GM12878 (cell line): Measurements from ENCODE around the gene SMOC1. TPM values are rescaled to one million over a fixed set of nuclear protein-coding genes. Genes with fewer than 3 reads are reported as not detected.

Source experiments
- ATAC-seq: fragments of 200-7000 bp; cut with Tn5 transposase; 3 replicates; pipeline ENCODE4 v1.9.1; 2020; ENCODE audit warnings: mild to moderate bottlenecking, moderate library complexity
- BruUV-seq: library from RNA; stranded (reverse); fragments of 400-500 nt; replicated peaks from 2 replicates; lab custom pipeline; 2021; lab: Mats Ljungman, UMichigan
- CTCF ChIA-PET: fragments of 300-600 bp; sonication (Branson Sonifier 250); formaldehyde crosslinking; extraction: SDS; loops from one replicate; lab custom pipeline; 2021; ENCODE audit warnings: inconsistent platforms; lab: Yijun Ruan, JAX
- POLR2A ChIA-PET: fragments of 350-600 bp; formaldehyde crosslinking; extraction: SDS; loops from one replicate; lab custom pipeline; 2021; ENCODE audit warnings: inconsistent platforms; lab: Charles Lee
- RAD21 ChIA-PET: fragments of 300-600 bp; sonication (Branson Sonifier 250); formaldehyde crosslinking; loops from one replicate; lab custom pipeline; 2023; ENCODE audit warnings: antibody characterized with exemption; ENCODE audit not compliant: unreplicated experiment; lab: Charles Lee
- SMC1A ChIA-PET: fragments of 300-600 bp; sonication (Branson Sonifier 250); formaldehyde crosslinking; loops from one replicate; lab custom pipeline; 2023; ENCODE audit not compliant: unreplicated experiment, uncharacterized antibody; lab: Charles Lee
- DNase-seq: peaks from one replicate; pipeline ENCODE4 v3.0.0-alpha.2; 2011; ENCODE audit warnings: low read depth, low spot score
- FAIRE-seq: peaks from 3 replicates; lab custom pipeline; 2011; peaks lifted over from hg19 to GRCh38; lab: Jason Lieb, UNC
- H2AFZ ChIP-seq: 2 replicates; pipeline ENCODE4 v1.6.0; 2011; ENCODE audit warnings: low read depth, low read length, control low read depth; ENCODE audit not compliant: control insufficient read depth
- H3K27ac ChIP-seq: 2 replicates; pipeline ENCODE4 v1.5.1; 2011; ENCODE audit warnings: control low read depth; ENCODE audit not compliant: control insufficient read depth, insufficient read depth
- H3K27me3 ChIP-seq, 2 experiments: replicated peaks in 1 of 2; 2 replicates each; pipeline versions ENCODE4 v1.6.0 to v1.6.1; 2011; ENCODE audit warnings: low read length in 1 of 2; ENCODE audit not compliant: control insufficient read depth in 2 of 2, insufficient read depth in 2 of 2
- H3K36me3 ChIP-seq, 2 experiments: 2 replicates each; pipeline ENCODE4 v1.5.1; 2011; ENCODE audit warnings: low read length in 1 of 2; ENCODE audit not compliant: control insufficient read depth in 2 of 2, insufficient read depth in 2 of 2
- H3K4me1 ChIP-seq: 2 replicates; pipeline ENCODE4 v1.6.1; 2011; ENCODE audit warnings: mild to moderate bottlenecking, low read length, moderate library complexity, mixed read lengths; ENCODE audit not compliant: control insufficient read depth, insufficient read depth
- H3K4me2 ChIP-seq: 2 replicates; pipeline ENCODE4 v1.6.0; 2011; ENCODE audit warnings: control low read depth; ENCODE audit not compliant: control insufficient read depth, insufficient read depth
- H3K4me3 ChIP-seq: fragments of 200-600 bp; sonication (generic); 2 replicates; pipeline ENCODE4 v1.5.1; 2016
- H3K79me2 ChIP-seq: 2 replicates; pipeline ENCODE4 v1.6.0; 2011; ENCODE audit warnings: low read length; ENCODE audit not compliant: control insufficient read depth, insufficient read depth
- H3K9ac ChIP-seq: 2 replicates; pipeline ENCODE4 v1.8.0; 2011; ENCODE audit warnings: low read length, control low read depth, mixed read lengths; ENCODE audit not compliant: control insufficient read depth, insufficient read depth
- H3K9me3 ChIP-seq: replicated peaks from 3 replicates; pipeline ENCODE4 v1.5.1; 2011; ENCODE audit warnings: mild to moderate bottlenecking, low read length; ENCODE audit not compliant: control insufficient read depth, insufficient read depth
- H4K20me1 ChIP-seq: 2 replicates; pipeline ENCODE4 v1.6.0; 2011; ENCODE audit not compliant: control insufficient read depth, insufficient read depth
- ATF2 ChIP-seq: IDR thresholded peaks from 2 replicates; pipeline ENCODE4 v1.6.1; 2012; ENCODE audit warnings: low read length, inconsistent platforms
- BCLAF1 ChIP-seq: fragments of 450-650 bp; IDR thresholded peaks from 2 replicates; pipeline ENCODE4 v1.6.1; 2017; ENCODE audit warnings: antibody characterized with exemption, mild to moderate bottlenecking, moderate library complexity
- BMI1 ChIP-seq: fragments of 450-650 bp; IDR thresholded peaks from 2 replicates; pipeline ENCODE4 v1.6.1; 2016; ENCODE audit warnings: mild to moderate bottlenecking, moderate library complexity, borderline replicate concordance
- CEBPB ChIP-seq, 2 experiments: fragments of 150-350 bp in 1 of 2; IDR thresholded peaks; 2 replicates each; pipeline ENCODE4 v1.6.1; 2012 to 2014; ENCODE audit warnings: low read depth in 2 of 2, low read length in 2 of 2, borderline replicate concordance in 1 of 2, inconsistent platforms in 1 of 2
- ELK1 ChIP-seq: IDR thresholded peaks from 2 replicates; pipeline ENCODE4 v1.6.1; 2012; ENCODE audit warnings: low read depth, low read length, improper control_type of control experiment
- ETV6 ChIP-seq, 2 experiments: fragments of 450-650 bp in 1 of 2; IDR thresholded peaks in 1 of 2; conservative IDR thresholded peaks in 1 of 2; 2 replicates each; pipeline ENCODE4 v1.6.1; 2014; ENCODE audit warnings: antibody characterized with exemption in 1 of 2, borderline replicate concordance in 1 of 2, low read depth in 1 of 2, mild to moderate bottlenecking in 1 of 2, moderate library complexity in 1 of 2
- JUNB ChIP-seq: IDR thresholded peaks from 2 replicates; pipeline ENCODE4 v1.6.1; 2016; ENCODE audit warnings: antibody characterized with exemption, mild to moderate bottlenecking
- NBN ChIP-seq: fragments of 450-650 bp; IDR thresholded peaks from 2 replicates; pipeline ENCODE4 v1.6.1; 2016
- NFYB ChIP-seq: IDR thresholded peaks from 2 replicates; pipeline ENCODE4 v1.6.1; 2011; ENCODE audit warnings: low read depth, mild to moderate bottlenecking, low read length, improper control_type of control experiment, moderate library complexity; ENCODE audit not compliant: insufficient read depth
- PKNOX1 ChIP-seq: fragments of 450-650 bp; IDR thresholded peaks from 2 replicates; pipeline ENCODE4 v1.6.1; 2016; ENCODE audit warnings: mild to moderate bottlenecking
- RAD21 ChIP-seq: IDR thresholded peaks from 2 replicates; pipeline ENCODE4 v1.6.1; 2011; ENCODE audit warnings: mild to moderate bottlenecking, low read depth, low read length, moderate library complexity; ENCODE audit not compliant: insufficient read depth
- RELA ChIP-seq: fragments of 450-650 bp; IDR thresholded peaks from 2 replicates; pipeline ENCODE4 v1.8.0; 2014; ENCODE audit warnings: borderline replicate concordance; ENCODE audit not compliant: partially characterized antibody
- SUZ12 ChIP-seq: fragments of 200-600 bp; sonication (generic); IDR thresholded peaks from one replicate; pipeline ENCODE4 v1.6.1; 2018; ENCODE audit warnings: antibody characterized with exemption, mild to moderate bottlenecking; ENCODE audit not compliant: unreplicated experiment
- TAF1 ChIP-seq: IDR thresholded peaks from 2 replicates; pipeline ENCODE4 v1.6.1; 2011; ENCODE audit warnings: mild to moderate bottlenecking, low read depth, low read length, borderline replicate concordance
- USF2 ChIP-seq: IDR thresholded peaks from 2 replicates; pipeline ENCODE4 v1.6.1; 2011; ENCODE audit warnings: low read depth, low read length, improper control_type of control experiment, borderline replicate concordance
- WRNIP1 ChIP-seq: IDR thresholded peaks from 2 replicates; pipeline ENCODE4 v1.6.1; 2011; ENCODE audit warnings: low read depth, low read length, improper control_type of control experiment, borderline replicate concordance
- WGBS: methylation state at CpG from one replicate; pipeline ENCODE4 v1.1.6; 2016; ENCODE audit warnings: low lambda C conversion rate; ENCODE audit not compliant: insufficient replicate concordance, insufficient coverage; ENCODE audit errors: missing lambda C conversion rate; 5-methylcytosine and 5-hydroxymethylcytosine counted together
- in situ Hi-C: fragments of 300-500 bp; cut with MboI; formaldehyde crosslinking; loops from 9 replicates; pipeline ENCODE4 v1.14.3; 2018; ENCODE audit warnings: mixed read lengths
- intact Hi-C: fragments of 100-400 bp; cut with micrococcal nuclease; formaldehyde crosslinking; loops from one replicate; pipeline ENCODE4 v1.14.2; 2022; ENCODE audit not compliant: unreplicated experiment
- polyA plus RNA-seq, 11 experiments: library from polyadenylated mRNA; depleted of rRNA in 4 of 11; unstranded in 6 of 11; stranded (reverse) in 5 of 11; fragments of >200 nt; fragmentation: Nextera tagmentation in 4 of 11; fragmentation: Illumina TruSeq in 1 of 11; extraction: Ambion mirVana in 4 of 11; extraction: Trizol in 1 of 11; gene quantifications; 1 replicate in 1 of 11; 2 replicates in 10 of 11; pipeline versions ENCODE4 v1.2.1 to v1.2.3, GENCODE V29; 2011 to 2016; ENCODE audit warnings: inconsistent platforms in 2 of 11, missing spikeins in 2 of 11, low read depth in 1 of 11
- total RNA-seq, 4 experiments: library from RNA; depleted of rRNA in 3 of 4; stranded (reverse); fragments of >200 nt in 3 of 4; fragmentation: Illumina TruSeq in 1 of 4; extraction: Trizol in 1 of 4; gene quantifications; 2 replicates each; pipeline versions ENCODE4 v1.2.1 to v1.2.3, GENCODE V29; 2013 to 2021

SMOC1 gene
- total and polyA plus RNA-seq, 10 of the 15 experiments (the other 5 are each of a cell fraction or from before 2014, with no cell fraction given) = 0.03 to 0.26 (median 0.14) TPM; not detected in 7

GRCh38 chr14:69964841-69965240, 85.6 kb downstream of the SMOC1 start:
- H3K27me3 ChIP-seq = peaks cover 0 to 3% of the 10 kb centered on the region in 2 experiments; a peak in 1 of 4 replicates
- ChIA-PET SMC1A (no interaction called here), RAD21 (no interaction called here), POLR2A (no interaction called here), CTCF (no interaction called here)
- H4K20me1 ChIP-seq = no peaks in the 10 kb centered on the region
- BruUV-seq = no TSS peak
- no peak overlapping the region for H3K4me3 ChIP-seq
- H3K27ac ChIP-seq = no peak overlapping the region
- H3K4me1 ChIP-seq = no peaks in the 10 kb centered on the region
- H3K36me3 ChIP-seq = no peaks in the 10 kb centered on the region
- H3K79me2 ChIP-seq = no peaks in the 10 kb centered on the region
- 68% methylated on average over 4 of the region's 4 CpGs for WGBS
- ATAC-seq = no peak
- intact Hi-C loops (no loop called here), in situ Hi-C loops (no loop called here)
- no peak overlapping the region for H3K4me2 ChIP-seq
- H2AFZ ChIP-seq = no peak overlapping the region
- H3K9me3 ChIP-seq = no peaks in the 10 kb centered on the region
- FAIRE-seq = no peak
- no peak for DNase-seq
- no peak overlapping the region for H3K9ac ChIP-seq
- TF ChIP-seq ELK1 = no peak
- no peak for TF ChIP-seq RAD21
- no peak for TF ChIP-seq USF2
- no peak for TF ChIP-seq BMI1
- TF ChIP-seq BCLAF1 = no peak
- no peak for TF ChIP-seq PKNOX1
- no peak for TF ChIP-seq NBN
- TF ChIP-seq JUNB = no peak
- no peak for TF ChIP-seq WRNIP1
- no peak for TF ChIP-seq ETV6 (conservative IDR thresholded peaks at IDR 0.05 in 1 of 2, IDR thresholded peaks at IDR 0.05 in 1 of 2; ENCODE audit: borderline replicate concordance in 1 of 2, low read depth in 1 of 2)
- TF ChIP-seq TAF1 = no peak
- no peak for TF ChIP-seq NFYB
- no peak for TF ChIP-seq CEBPB (IDR thresholded peaks at IDR 0.05; ENCODE audit: borderline replicate concordance in 1 of 2, low read depth in 2 of 2, low read length in 2 of 2)
- TF ChIP-seq ATF2 = no peak
- no peak for TF ChIP-seq RELA
- TF ChIP-seq SUZ12 = no peak
